CD4-positive, alpha-beta T cell treated with Interleukin-4 for 1 hour (primary cell): ENCODE data around the gene SMTNL1.
A peak's percentile ranks its signal among the peaks of the same experiment; 100 is the strongest.
"Not testable (repeated sequence)": the region's sequence is repeated elsewhere in the genome, so short reads cannot be mapped to it uniquely, and the experiment has no call there.

Experiments
- DNase-seq, 2 donors: peaks; one replicate each; pipeline ENCODE4 v3.0.0-alpha.2; 2020 to 2022

Gene SMTNL1

DNA sequence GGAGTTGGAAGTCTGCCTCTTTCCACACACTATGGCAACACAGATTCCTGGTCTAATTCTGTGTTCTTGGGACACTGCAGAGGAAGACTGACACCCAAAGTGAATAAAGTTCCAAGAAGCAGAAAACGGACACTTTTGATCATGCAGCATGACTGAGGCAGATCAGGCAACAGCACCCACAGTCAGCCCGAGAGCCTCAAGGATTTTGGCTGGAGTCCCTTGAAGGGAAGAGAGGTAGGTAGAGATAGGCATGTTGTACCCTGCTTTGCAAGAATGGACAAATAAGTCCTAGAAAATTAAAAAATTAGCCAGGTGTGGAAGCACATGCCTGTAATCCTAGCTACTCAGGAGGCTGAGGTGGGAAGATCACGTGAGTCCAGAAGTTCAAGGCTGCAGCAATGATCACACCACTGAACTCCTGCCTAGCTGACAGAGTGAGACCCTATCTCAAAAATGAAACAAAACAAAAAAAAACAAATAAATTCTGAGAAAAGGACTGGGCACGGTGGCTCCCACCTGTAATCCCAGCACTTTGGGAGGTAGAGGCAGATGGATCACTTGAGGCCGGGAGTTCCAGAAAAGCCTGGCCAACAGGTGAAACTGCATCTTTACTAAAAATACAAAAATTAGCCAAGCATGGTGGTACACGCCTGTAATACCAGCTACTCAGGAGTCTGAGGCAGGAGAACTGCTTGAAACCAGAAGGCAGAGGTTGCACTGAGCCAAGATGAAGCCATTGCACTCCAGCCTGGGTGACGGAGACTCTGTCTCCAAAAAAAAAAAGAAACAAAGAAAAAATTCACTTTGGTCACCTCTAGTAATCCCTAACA lies 28.8 kb upstream of the SMTNL1 start:
- DNase-seq, result no peak

DNA sequence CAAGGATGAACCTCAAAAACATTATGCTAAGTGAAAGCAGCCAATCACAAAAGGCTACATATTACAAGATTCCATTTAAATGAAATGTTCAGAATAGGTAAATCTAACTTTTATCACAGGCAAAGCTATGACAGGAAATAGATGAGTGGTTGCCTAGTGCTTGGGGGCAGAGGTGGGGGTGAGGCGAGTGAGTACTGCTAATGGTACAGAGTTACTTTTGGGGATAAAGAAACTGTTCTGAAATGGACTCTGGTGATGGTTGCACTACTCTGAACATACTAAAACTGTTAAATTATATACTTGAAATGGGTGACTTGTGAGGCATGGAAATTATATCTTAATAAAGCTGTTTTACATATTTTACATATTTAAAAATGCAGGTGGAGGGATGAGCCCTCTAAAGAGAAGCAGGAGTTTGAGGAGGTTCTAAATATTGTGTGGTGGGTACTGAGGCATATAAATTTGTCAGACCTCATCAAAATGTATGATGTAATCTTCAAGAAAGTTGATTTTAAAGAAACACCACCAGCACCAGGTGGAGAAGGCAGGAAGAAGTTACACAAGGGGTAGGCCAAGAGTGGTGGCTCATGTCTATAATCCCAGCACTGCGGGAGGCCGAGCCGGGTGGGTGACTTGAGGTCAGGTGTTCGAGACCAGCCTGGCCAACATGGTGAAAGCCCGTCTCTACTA lies 25.5 kb upstream of the SMTNL1 start:
- DNase-seq, result no peak

DNA sequence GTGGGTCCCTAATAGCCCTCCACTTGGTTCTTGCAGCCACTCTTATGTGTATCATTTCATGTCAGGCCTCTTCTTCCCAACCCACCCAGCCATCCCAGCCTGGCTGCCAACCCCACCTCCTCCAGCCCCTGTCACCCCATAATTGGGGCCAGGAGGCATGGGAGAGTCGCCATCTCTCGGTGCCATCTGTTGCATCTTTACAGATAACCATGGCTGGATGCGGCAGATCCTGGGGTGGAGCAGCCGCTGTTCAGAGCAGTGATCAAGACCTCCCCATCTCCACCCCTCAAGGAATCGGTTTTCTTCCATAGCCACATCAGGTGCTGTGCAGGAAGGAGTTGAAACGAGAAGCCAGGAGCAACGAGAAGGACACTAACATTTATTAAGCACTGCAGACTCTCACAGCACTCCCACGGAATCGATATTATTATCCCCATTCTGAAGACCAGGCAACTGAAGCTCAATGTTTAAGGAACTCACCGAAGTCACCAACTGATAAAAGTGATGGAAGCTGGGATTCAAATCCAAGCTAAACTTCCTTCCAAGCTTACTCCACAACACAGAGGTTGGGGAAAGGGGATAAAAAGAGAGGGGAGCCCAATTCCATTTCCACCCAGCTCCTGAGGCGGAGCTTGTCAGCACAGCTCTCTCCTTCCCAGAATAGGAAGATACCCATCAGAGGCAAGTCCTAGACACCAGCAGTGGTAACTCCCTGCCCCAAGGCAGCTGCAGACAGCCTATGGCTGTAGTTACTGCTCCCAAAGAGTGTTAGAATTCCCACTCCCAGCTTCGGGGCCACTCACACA lies 24.5 kb upstream of the SMTNL1 start:
- DNase-seq, result no peak

DNA sequence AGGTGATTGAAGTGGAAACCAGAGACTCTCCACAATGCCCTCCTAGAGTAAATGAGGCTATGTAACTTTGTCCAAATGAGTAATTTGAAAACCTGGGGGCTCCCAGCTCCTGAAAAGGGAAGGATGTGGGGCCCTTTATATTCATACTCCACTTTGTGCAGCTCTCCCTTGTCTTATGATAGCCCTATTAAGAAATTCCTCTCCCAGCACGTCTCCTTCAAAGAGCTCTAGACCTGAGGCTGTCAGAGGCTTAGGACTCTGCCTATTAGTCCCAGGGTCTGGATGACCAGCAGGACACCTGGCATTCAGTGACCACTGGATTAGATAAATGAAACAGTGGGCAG lies 24.0 kb upstream of the SMTNL1 start:
- DNase-seq, result no peak

DNA sequence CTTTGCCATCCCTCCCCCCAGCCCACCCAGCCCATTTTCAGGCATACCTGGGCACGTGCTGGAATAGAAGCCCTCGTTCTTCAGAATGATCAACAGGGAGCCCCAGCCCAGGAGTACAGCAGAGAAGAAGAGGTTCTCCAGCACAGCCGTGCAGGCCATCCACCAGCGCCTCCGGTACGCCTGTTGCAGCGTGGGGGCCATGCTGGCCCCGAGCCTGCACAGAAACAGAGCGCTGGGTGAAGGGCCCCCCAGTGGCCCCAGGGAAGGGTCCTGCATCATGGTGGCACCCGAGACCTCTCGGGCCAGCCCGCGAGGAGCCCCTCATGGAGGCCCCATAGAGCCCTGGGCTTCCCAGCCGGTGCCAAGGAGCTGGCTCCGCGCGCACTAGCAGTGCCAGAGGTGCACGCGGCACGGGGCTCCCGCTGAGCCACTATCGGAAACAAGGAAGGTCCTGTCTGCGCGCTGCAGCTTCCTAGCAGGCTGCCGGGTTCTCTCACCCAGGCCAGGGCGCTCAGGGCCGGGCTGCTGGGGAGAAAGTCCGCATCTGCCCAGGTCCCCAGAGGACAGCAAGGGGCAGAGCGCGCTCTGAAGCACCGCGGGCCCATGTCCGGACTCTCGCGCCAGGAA lies 23.4 kb upstream of the SMTNL1 start:
- DNase-seq, result peak in 1 of 2 donors; percentile 27

DNA sequence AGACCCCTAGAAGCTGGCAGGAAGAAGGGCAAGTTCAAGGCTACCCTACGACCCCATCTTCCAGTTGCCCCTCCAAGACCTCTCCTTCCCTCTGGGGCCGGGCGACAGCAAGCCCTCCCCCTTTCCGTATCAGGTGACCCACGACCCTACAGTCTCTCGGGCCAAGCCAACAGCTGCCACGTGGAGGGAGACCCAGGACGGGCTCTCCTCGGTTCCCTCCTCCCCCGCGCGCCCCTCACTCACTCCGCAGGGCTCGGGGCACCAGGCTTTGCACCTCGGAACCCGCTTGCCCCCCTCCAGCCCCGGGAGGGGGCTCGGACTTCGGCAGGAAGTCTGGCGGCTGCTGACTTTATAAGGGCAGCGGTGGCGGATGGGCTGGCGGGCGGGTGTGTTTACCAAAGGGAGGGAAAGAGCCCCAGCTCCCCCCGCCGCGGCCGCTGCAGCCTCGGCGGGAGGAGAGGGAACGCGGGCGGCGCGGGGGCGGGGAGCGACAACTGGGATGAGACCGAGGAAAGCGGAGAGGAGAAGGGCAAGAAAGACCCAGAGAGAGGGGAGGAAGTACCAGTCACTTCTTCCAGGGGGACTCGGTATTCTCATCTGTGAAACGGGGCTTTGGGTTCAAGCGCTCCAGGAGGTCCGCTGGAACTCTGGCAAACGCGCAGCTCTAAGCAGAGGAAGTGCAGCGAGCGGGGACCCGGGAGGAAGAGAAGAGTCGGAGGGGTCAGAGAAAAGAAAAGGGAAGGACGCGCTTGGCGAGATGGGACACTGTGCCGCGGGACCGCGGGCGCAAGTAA lies 22.7 kb upstream of the SMTNL1 start:
- peak in 1 of 2 donors; percentile 44 for DNase-seq

DNA sequence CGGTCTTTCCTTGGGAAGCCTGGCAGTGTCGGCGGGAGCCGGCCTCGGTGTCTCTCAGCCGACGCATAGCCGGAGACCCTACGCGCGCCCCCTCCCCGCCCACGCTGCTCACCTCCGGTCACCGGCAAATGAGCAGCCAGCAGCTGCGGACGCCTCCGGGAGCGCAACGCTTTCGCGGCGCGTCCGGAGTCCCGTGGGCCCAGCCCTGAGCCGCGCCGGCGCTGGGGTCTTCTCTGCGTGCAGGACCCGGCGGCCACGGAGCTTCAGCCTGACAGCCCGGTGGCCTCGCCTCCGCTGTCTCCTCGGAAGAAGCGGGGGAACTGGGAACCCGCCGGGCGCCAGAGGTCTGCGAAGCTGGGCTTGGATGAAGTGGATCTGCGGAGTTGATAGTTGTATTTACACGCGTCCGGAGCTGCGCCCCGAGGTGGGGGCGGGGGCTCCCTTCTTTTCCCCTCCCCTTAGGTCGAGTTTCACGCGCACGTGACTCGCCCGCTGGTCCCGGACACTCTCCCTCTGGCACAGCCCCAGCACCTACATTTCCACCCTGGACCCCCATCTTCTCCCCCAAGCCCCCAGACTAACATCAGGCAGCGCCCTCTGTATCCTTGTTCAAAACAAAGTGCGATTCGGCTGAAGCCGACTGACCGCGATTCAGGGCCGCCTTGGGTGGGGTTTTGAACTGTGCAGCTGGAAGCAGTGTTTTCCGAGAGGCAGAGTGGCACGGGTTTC lies 21.9 kb upstream of the SMTNL1 start, which contains the start of gene SLC43A1:
Gene SLC43A1 (minus strand): TSS at position 371 of the 729 bp plus-strand sequence. CDS start 1,591 bp downstream, outside the sequence.
- DNase-seq, result peak in 1 of 2 donors; percentile 16

DNA sequence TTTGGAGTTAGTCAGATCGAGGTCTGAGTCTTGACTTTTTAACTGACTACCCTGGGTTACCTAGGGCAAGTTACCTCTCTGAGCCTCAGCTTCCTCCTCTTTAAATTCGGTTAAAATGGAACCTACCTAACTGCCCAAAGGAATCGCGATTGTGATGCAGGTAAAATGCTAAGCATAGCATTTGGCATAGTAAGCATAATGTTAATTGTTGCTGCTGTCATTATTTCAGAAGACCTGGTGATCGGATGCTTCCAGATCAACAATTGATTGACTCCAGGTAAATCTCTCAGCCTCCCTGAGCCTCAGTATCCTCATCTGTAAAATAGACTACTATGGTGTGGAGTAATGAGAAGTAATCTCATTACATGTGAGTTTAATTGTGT lies 21.3 kb upstream of the SMTNL1 start:
- no peak for DNase-seq

DNA sequence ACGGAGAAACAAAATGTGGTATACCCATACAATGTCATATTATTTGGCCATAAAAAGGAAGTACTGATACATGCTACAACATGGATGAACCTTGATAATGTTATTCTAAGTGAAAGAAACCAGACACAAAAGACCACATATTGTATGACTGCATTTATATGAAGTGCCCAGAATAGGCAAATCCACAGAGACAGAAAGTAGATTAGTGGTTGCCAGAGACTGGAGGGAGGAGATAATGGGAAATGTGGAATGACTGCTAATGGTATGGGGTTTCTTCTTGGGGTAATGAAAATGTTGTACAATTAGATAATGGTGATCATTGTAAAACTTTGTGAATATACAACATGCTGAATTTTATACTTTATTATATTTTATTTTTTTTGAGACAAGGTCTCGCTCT lies 16.3 kb upstream of the SMTNL1 start:
- DNase-seq, result no peak

DNA sequence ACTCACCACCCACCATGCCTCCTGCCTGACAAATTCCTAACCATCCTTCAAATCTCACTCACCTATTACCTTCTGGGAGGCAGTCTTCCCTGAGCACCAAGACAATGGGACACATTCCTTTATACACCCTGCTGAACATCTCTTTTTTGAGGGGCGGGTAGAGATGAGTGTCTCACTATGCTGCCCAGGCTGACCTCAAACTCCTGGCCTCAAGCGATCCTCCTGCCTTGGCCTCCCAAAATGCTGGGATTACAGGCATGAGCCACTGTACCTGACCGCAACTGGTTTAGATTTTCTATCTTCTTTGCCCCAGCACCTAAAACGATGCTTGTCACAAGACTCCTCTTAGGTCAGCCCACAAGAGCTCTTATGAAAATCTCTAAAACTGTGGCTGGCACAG lies 14.0 kb upstream of the SMTNL1 start:
- no peak for DNase-seq

DNA sequence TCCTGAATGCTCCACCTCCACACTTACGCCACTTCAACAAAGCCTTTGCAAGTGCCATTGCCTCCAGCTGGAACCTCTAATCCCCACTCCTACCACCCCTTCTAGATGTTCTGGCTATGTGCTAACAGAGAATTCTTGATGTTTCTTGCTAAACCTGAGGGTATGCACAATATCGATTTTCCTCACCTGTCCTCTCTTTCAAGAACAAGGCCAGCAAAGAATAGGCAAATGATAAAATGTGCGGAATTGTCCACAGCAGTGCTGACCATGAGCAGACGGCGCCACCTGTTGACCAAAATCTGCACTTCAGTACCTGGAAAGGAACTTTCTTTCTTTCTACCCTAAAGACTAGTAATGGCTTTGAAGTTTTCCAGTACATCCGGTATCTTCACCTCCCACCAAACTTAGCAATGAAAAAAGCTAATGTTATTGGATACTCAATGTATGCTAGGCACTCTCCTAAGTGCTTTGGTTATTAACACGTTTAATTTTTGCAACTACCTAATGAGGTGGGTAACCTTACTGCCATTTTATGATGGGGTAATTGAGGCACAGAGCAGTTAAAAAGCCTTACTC lies 10.3 kb upstream of the SMTNL1 start:
- peak; percentile 71 to 77 for DNase-seq

DNA sequence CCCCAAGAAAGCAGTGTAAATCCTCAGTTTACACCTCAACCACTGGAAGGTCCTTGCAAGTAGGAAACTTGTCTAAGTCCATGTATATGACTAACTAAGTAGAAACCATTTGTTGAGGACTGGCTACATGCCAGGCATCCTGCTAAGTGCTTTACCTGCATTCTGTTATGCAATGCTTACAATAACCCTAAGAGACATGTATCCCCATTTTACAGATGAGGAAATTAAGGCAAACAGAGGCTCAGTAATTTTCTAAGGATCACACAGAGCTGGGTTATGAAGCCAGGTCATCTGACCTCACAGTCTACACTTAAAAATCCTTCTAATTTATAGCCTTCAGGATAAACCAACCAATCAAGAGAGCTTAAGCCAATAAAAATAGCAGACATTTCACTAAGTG lies 8.4 kb upstream of the SMTNL1 start:
- no peak for DNase-seq

DNA sequence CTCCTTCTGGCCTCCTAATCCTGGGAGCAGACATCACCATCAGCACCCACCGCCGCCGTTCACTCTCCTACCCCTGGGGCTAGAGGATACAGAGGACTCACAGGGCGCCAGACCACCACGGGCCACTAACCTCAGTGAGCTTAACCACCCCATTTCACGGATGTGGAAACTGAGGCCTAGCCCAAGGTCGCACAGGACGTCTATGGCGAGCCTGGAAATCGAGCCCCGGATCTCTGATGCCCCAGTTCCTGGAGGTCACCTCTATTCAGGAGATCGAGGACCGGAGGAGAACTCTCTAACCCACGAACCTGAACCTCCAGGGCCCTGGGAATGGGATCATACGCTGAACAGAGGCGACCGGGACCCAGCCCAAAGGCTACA lies 7.2 kb upstream of the SMTNL1 start:
- DNase-seq, result no peak

DNA sequence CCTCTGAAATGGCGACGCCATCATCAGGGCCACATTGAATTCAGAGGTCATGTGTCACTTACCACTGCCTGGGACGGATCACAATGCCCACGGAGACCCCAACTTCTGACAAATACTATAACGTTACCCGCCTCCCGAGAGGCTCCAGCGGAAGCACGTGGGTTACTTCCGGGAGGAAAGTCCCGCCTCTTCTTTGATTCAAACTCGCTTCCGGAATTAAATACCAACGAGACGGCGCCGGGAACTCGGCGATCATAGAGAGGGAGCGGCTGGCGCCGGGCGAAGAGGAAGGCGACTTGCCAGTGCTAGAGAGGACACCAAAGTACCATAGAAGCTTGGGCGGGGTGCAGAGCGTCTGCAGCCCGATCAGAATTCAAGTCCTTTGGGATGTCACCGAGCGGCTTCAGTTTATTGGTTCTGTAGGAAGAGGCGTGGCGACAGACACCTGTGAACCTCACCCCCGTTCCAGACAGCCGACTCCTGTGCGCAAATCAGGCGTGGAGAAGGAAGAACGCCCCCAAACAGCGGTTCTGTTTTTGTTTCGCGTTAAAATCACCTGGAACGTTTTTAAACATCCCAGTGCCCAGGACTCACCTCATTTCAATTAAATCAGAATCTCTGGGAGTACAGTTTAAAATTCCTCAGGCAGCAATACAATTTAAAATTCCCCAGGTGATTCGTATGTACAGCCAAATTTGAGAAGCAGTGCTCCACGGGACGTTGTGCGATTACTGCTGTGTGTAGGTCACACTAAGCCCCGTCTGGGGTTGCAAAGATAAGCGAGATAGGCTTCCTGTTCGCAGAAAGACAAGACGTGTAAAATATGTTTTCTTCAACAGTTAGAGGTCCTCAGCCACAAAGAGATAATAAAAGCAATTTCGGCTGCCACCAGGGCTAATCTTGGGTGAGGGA lies 6.5 kb upstream of the SMTNL1 start, which contains the start of gene TIMM10:
Gene TIMM10 (minus strand): TSS at position 159 of the 912 bp plus-strand sequence. CDS start 565 bp downstream, outside the sequence.
- DNase-seq, result peak; percentile 97 to 98

DNA sequence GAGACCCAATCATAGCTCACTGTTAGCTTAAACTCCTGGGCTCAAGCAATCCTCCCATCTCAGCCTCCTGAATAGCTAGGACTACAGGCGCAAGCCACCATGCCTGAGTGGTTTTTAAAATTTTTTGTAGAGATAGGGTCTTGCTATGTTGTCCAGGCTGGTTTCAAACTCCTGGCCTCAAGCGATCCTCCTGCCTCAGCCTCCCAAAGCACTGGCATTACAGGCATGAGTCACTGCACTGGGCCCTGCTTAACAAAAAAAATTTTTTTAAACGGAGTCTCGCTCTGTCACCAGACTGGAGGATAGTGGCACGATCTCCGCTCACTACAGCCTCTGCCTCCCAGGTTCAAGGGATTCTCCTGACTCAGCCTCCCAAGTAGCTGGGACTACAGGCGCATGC lies 2.9 kb upstream of the SMTNL1 start:
- DNase-seq, result not testable (repeated sequence)

DNA sequence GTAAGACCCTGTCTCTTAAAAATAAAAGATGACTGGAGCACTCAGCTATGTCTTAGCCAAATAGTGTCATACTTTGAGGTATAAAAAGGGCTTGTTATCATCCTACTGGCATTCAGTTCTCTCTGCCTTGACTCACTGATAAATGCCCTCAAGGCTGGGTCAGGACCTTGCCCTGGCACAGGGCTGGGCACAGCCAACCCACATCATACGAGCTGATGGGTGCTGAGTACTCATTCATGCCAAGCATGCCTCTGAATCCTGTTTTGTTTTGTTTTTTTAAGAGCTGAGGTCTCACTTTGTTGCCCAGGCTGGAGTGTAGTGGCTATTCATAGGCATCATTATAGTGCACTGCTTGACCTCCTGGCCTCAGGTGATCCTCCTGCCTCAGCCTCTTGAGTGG lies 1.9 kb downstream of the SMTNL1 start:
- no peak for DNase-seq

DNA sequence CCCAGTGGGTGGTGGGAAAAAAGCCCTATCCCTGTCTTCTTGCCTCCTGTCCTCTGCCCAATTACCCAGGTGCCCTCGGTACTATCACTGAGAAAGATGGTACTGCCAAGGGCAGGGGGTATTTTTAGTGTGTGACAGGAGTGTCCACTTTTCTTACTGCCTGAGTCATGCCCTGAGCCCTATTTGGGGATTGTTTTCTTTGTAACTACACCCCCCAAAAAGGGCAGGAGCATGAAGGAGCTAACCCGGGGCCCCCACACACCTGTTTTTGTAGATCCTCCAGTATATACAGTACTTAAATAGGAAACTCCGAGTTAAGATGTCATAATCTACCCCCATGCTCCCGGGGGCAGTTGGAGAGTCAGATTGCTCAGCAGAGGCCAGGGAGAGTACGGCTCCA lies 3.8 kb downstream of the SMTNL1 start:
- DNase-seq, result no peak

DNA sequence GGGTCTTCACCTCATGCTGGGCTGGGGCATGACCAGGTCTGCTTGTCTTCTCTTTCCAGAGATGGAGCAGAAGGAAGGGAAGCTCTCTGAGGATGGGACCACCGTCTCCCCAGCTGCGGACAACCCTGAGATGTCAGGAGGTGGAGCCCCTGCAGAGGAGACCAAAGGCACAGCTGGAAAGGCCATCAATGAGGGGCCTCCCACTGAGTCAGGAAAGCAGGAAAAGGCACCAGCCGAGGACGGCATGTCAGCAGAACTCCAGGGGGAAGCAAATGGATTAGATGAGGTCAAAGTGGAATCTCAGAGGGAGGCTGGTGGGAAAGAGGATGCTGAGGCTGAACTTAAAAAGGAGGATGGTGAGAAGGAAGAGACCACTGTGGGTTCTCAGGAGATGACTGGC lies 5.2 kb downstream of the SMTNL1 start:
- DNase-seq, result no peak

DNA sequence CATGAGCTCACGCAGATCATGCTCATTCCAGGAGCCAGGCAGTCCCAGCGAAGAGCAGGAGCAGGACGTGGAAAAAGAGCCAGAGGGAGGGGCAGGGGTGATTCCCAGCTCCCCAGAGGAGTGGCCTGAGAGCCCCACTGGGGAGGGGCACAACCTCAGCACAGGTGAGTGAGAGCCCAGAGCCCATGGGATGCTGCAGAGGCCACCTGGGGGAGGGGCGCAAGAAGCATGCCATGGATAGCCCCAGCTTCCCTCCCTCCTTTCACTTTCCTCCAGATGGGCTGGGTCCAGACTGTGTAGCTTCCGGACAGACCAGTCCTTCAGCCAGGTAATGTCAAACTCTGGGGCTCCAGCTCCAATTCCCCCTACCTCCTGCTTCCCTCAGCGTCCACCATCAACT lies 6.2 kb downstream of the SMTNL1 start:
- no peak for DNase-seq

DNA sequence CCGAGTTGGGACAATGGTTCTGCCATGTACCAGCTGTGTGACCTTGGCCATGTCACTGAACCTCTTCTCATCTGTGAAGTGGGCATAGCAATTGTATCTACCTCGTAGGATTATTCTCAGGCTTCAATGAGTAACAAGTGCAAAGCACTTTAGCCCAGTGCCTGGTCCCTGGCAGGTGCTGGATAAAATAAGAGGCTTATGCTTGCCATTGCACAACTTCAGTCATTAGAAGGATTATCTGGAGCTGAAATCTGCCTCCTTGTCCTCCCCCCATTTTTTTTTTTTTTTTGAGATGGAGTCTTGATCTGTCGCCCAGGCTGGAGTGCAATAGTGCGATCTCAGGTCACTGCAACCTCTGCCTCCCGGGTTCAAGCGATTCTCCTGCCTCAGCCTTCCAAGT lies 7.2 kb downstream of the SMTNL1 start:
- no peak for DNase-seq
